Stimulated activated CD8-positive, alpha-beta memory T cell treated with anti-CD3 and anti-CD28 coated beads, Interleukin-12 subunit alpha, Interleukin-12 subunit beta, amount 100 ng/mL, for 1 hour (primary cell): ENCODE measurements around the gene KLHL29.

Experiments used
- DNase-seq: peaks from one replicate; pipeline ENCODE4 v3.0.0-alpha.2; 2020; ENCODE audit warnings: low read depth

Gene KLHL29

GRCh38 chr2:23593752-23594459 is 208.9 kb downstream of the KLHL29 start:
- no peak for DNase-seq

GRCh38 chr2:23594460-23594825 is 209.5 kb downstream of the KLHL29 start:
- no peak for DNase-seq

- DNase-seq: no peak
Measured at GRCh38 chr2:23595021-23595420, 210.0 kb downstream of the KLHL29 start.

- DNase-seq: no peak
Measured at GRCh38 chr2:23595601-23596251, 210.7 kb downstream of the KLHL29 start.

- DNase-seq: no peak
Measured at GRCh38 chr2:23596316-23596885, 211.4 kb downstream of the KLHL29 start.

- no peak for DNase-seq
Measured at GRCh38 chr2:23597687-23598086, 212.7 kb downstream of the KLHL29 start.

- DNase-seq: no peak
Measured at GRCh38 chr2:23599006-23599405, 214.0 kb downstream of the KLHL29 start.

- no peak for DNase-seq
Measured at GRCh38 chr2:23599667-23600066, 214.7 kb downstream of the KLHL29 start.

GRCh38 chr2:23600346-23600745 is 215.4 kb downstream of the KLHL29 start:
- no peak for DNase-seq

GRCh38 chr2:23601301-23601965 is 216.5 kb downstream of the KLHL29 start:
- DNase-seq: no peak

GRCh38 chr2:23602116-23602515 is 217.1 kb downstream of the KLHL29 start:
- no peak for DNase-seq

- no peak for DNase-seq
Measured at GRCh38 chr2:23603156-23603555, 218.2 kb downstream of the KLHL29 start.

GRCh38 chr2:23603581-23603980 is 218.6 kb downstream of the KLHL29 start:
- DNase-seq: no peak

- DNase-seq: no peak
Measured at GRCh38 chr2:23604731-23605130, 219.8 kb downstream of the KLHL29 start.

- no peak for DNase-seq
Measured at GRCh38 chr2:23605236-23605635, 220.3 kb downstream of the KLHL29 start.

GRCh38 chr2:23606196-23606595 is 221.2 kb downstream of the KLHL29 start:
- DNase-seq: no peak

- no peak for DNase-seq
Measured at GRCh38 chr2:23606968-23607367, 222.0 kb downstream of the KLHL29 start.

GRCh38 chr2:23607925-23608324 is 222.9 kb downstream of the KLHL29 start:
- no peak for DNase-seq

GRCh38 chr2:23609254-23609653 is 224.3 kb downstream of the KLHL29 start:
- DNase-seq: no peak

- DNase-seq: no peak
Measured at GRCh38 chr2:23611839-23612238, 226.9 kb downstream of the KLHL29 start.

GRCh38 chr2:23614701-23615100 is 229.7 kb downstream of the KLHL29 start:
- DNase-seq: no peak

- no peak for DNase-seq
Measured at GRCh38 chr2:23615216-23616020, 230.4 kb downstream of the KLHL29 start.
